Astrocyte (in vitro differentiated cells and primary cell): ENCODE data around the gene CPSF4.

Experiments used
- CTCF ChIP-seq: IDR thresholded peaks from 2 replicates; pipeline ENCODE4 v1.5.1; 2011; ENCODE audit warnings: low read depth, mild to moderate bottlenecking, inconsistent platforms, low read length, moderate library complexity; ENCODE audit not compliant: insufficient read depth
- EZH2 ChIP-seq: IDR thresholded peaks from 2 replicates; pipeline ENCODE4 v1.6.1; 2012; ENCODE audit warnings: mild to moderate bottlenecking, low read length, inconsistent platforms; ENCODE audit not compliant: insufficient read depth

- TF ChIP-seq CTCF (no peak), EZH2 (no peak)
These were observed 30.8 kb downstream of the CPSF4 start for GRCh38 chr7:99469381-99470065.
